ENCODE results near the gene ELAVL3.

DNA sequence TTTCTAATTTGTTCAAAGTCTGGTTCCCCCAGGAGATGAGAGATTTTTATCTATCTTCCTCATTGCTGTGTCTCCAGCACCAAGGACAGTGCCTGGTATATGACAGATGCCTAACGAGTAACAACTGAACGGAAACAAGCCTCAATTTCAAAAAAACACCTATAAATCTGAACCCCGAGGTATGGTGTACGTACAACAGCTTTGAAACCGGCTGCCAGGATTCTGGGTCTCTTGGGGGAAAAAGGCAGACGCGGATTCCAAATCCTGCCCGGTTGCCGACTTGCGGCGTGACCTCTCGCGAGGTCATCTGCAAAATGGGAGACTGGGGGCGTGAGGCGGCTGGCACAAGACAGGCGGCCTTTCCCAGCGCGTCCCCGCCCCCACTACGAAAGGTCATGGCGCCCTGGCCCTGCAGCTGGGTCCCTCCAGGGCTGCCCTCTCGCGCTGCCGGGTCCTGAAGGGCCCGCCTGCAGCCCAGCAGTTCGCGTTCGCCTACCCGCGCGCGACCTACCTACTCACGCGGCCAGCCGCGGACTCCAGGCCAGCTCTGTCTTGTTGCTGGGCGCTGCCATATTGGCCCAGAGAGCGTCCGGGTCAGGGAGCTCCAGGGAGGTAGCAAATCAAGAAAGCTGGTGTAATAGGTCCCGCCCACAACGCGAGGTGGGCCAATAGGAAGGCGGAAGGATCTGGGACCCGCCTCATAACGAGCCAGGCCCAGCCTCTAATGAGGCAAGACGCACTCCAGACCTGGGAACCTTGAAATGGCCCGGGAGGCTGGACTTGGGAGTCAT, 47.9 kb upstream of the ELAVL3 start, which contains the start of gene ECSIT:
- TF ChIP-seq, protein P1, sequence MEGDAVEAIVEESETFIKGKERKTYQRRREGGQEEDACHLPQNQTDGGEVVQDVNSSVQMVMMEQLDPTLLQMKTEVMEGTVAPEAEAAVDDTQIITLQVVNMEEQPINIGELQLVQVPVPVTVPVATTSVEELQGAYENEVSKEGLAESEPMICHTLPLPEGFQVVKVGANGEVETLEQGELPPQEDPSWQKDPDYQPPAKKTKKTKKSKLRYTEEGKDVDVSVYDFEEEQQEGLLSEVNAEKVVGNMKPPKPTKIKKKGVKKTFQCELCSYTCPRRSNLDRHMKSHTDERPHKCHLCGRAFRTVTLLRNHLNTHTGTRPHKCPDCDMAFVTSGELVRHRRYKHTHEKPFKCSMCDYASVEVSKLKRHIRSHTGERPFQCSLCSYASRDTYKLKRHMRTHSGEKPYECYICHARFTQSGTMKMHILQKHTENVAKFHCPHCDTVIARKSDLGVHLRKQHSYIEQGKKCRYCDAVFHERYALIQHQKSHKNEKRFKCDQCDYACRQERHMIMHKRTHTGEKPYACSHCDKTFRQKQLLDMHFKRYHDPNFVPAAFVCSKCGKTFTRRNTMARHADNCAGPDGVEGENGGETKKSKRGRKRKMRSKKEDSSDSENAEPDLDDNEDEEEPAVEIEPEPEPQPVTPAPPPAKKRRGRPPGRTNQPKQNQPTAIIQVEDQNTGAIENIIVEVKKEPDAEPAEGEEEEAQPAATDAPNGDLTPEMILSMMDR (IDR thresholded peaks at IDR 0.05; ENCODE audit: borderline replicate concordance, extremely low read depth, low read length, poor library complexity, severe bottlenecking), result no peak
- TF ChIP-seq EZH2 (IDR thresholded peaks at IDR 0.05; ENCODE audit: borderline replicate concordance, low read depth, low read length, severe bottlenecking), result no peak
